Measurements from ENCODE around the gene TRIM67.

GRCh38 chr1:231162970-231163829 lies 1.3 kb downstream of the TRIM67 start:
- TF ChIP-seq, protein P1, sequence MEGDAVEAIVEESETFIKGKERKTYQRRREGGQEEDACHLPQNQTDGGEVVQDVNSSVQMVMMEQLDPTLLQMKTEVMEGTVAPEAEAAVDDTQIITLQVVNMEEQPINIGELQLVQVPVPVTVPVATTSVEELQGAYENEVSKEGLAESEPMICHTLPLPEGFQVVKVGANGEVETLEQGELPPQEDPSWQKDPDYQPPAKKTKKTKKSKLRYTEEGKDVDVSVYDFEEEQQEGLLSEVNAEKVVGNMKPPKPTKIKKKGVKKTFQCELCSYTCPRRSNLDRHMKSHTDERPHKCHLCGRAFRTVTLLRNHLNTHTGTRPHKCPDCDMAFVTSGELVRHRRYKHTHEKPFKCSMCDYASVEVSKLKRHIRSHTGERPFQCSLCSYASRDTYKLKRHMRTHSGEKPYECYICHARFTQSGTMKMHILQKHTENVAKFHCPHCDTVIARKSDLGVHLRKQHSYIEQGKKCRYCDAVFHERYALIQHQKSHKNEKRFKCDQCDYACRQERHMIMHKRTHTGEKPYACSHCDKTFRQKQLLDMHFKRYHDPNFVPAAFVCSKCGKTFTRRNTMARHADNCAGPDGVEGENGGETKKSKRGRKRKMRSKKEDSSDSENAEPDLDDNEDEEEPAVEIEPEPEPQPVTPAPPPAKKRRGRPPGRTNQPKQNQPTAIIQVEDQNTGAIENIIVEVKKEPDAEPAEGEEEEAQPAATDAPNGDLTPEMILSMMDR (conservative IDR thresholded peaks at IDR 0.05; ENCODE audit: low read depth, low read length): no peak
- TF ChIP-seq EZH2 (IDR thresholded peaks at IDR 0.05; ENCODE audit: low read length, unreplicated experiment): no peak
